WTC11 (cell line): ENCODE results near the gene ADAMTS15. TPM values are rescaled to one million over a fixed set of nuclear protein-coding genes. Genes with fewer than 3 reads are reported as not detected.

Source experiments
- ATAC-seq: fragments of 200-7000 bp; cut with Tn5 transposase; 2 replicates; pipeline ENCODE4 v1.10.0; 2021; ENCODE audit warnings: mild to moderate bottlenecking, moderate library complexity
- Bru-seq: library from RNA; stranded (reverse); fragments of 400-500 nt; gene quantifications from one replicate; lab custom pipeline; 2021; lab: Mats Ljungman, UMichigan
- CTCF ChIA-PET: fragments of 300-600 bp; sonication (Branson Sonifier 250); formaldehyde crosslinking; loops from one replicate; lab custom pipeline; 2021; ENCODE audit warnings: antibody characterized with exemption; lab: Charles Lee
- POLR2A ChIA-PET: fragments of 350-600 bp; sonication (Branson Sonifier 250); formaldehyde crosslinking; loops from one replicate; lab custom pipeline; 2021; ENCODE audit warnings: antibody characterized with exemption; lab: Charles Lee
- DNase-seq: peaks from one replicate; pipeline ENCODE4 v3.0.0; 2021; ENCODE audit warnings: low spot score
- H3K27ac Mint-ChIP-seq: 2 replicates; pipeline ENCODE4 v1.8.0; 2021; ENCODE audit warnings: mixed read lengths
- H3K27me3 Mint-ChIP-seq: 2 replicates; pipeline ENCODE4 v1.8.0; 2021; ENCODE audit warnings: low read depth, mild to moderate bottlenecking, moderate library complexity, mixed read lengths
- H3K36me3 Mint-ChIP-seq: 2 replicates; pipeline ENCODE4 v1.8.0; 2021; ENCODE audit warnings: mixed read lengths
- H3K4me1 Mint-ChIP-seq: 2 replicates; pipeline ENCODE4 v1.8.0; 2022; ENCODE audit warnings: mixed read lengths
- H3K4me3 Mint-ChIP-seq: 2 replicates; pipeline ENCODE4 v1.8.0; 2021; ENCODE audit warnings: mild to moderate bottlenecking, moderate library complexity, mixed read lengths
- H3K9me3 Mint-ChIP-seq: 2 replicates; pipeline ENCODE4 v1.8.0; 2021; ENCODE audit warnings: mixed read lengths
- ATF1 ChIP-seq: sonication (generic); formaldehyde crosslinking; IDR thresholded peaks from 2 replicates; pipeline ENCODE4 v1.8.1; 2023; ENCODE audit warnings: mild to moderate bottlenecking, moderate library complexity, missing genetic modification reagents
- ATF6 ChIP-seq: sonication (generic); formaldehyde crosslinking; IDR thresholded peaks from 2 replicates; pipeline ENCODE4 v1.8.1; 2023; ENCODE audit warnings: mild to moderate bottlenecking, missing genetic modification reagents
- ELF4 ChIP-seq: sonication (generic); formaldehyde crosslinking; IDR thresholded peaks from 2 replicates; pipeline ENCODE4 v1.8.1; 2022; ENCODE audit warnings: low read depth, mild to moderate bottlenecking, moderate library complexity, missing genetic modification reagents
- FOXP1 ChIP-seq: sonication (generic); formaldehyde crosslinking; IDR thresholded peaks from 2 replicates; pipeline ENCODE4 v1.8.0; 2022; ENCODE audit warnings: missing genetic modification reagents, mild to moderate bottlenecking, moderate library complexity, borderline replicate concordance
- GTF2I ChIP-seq: fragments of 250-450 bp; sonication (Bioruptor Pico); conservative IDR thresholded peaks from 2 replicates; pipeline ENCODE4 v1.4.0; 2021; ENCODE audit warnings: mild to moderate bottlenecking
- KAT7 ChIP-seq: sonication (generic); formaldehyde crosslinking; IDR thresholded peaks from 2 replicates; pipeline ENCODE4 v1.8.1; 2023; ENCODE audit warnings: missing genetic modification reagents, mild to moderate bottlenecking, borderline replicate concordance
- MXD4 ChIP-seq: fragments of 250-450 bp; sonication (Bioruptor Pico); IDR thresholded peaks from 2 replicates; pipeline ENCODE4 v1.8.0; 2021; ENCODE audit warnings: mild to moderate bottlenecking, moderate library complexity, borderline replicate concordance
- NFE2L1 ChIP-seq: sonication (generic); formaldehyde crosslinking; IDR thresholded peaks from 2 replicates; pipeline ENCODE4 v1.8.1; 2023; ENCODE audit warnings: missing genetic modification reagents
- NFYB ChIP-seq: sonication (generic); formaldehyde crosslinking; conservative IDR thresholded peaks from 2 replicates; pipeline ENCODE4 v1.8.0; 2022; ENCODE audit warnings: low read depth, missing genetic modification reagents
- PRDM15 ChIP-seq: sonication (generic); formaldehyde crosslinking; IDR thresholded peaks from 2 replicates; pipeline ENCODE4 v1.8.0; 2022; ENCODE audit warnings: missing genetic modification reagents
- SMAD3 ChIP-seq: sonication (generic); formaldehyde crosslinking; IDR thresholded peaks from 2 replicates; pipeline ENCODE4 v1.8.0; 2022; ENCODE audit warnings: missing genetic modification reagents, mild to moderate bottlenecking, borderline replicate concordance
- SMAD4 ChIP-seq: sonication (generic); formaldehyde crosslinking; IDR thresholded peaks from 2 replicates; pipeline ENCODE4 v1.8.0; 2022; ENCODE audit warnings: mild to moderate bottlenecking, missing genetic modification reagents
- SOX15 ChIP-seq: fragments of 250-450 bp; sonication (Bioruptor Pico); IDR thresholded peaks from 2 replicates; pipeline ENCODE4 v1.9.0; 2021; ENCODE audit warnings: mild to moderate bottlenecking
- STAT6 ChIP-seq: sonication (generic); formaldehyde crosslinking; conservative IDR thresholded peaks from 2 replicates; pipeline ENCODE4 v1.8.1; 2023; ENCODE audit warnings: mild to moderate bottlenecking, low read depth, missing genetic modification reagents, moderate library complexity
- TEAD1 ChIP-seq: sonication (generic); formaldehyde crosslinking; IDR thresholded peaks from 2 replicates; pipeline ENCODE4 v1.8.0; 2022; ENCODE audit warnings: mild to moderate bottlenecking, missing genetic modification reagents
- USF1 ChIP-seq: sonication (generic); formaldehyde crosslinking; IDR thresholded peaks from 2 replicates; pipeline ENCODE4 v1.8.0; 2022; ENCODE audit warnings: mild to moderate bottlenecking, missing genetic modification reagents
- ZMAT4 ChIP-seq: fragments of 250-450 bp; sonication (Bioruptor Pico); IDR thresholded peaks from 2 replicates; pipeline ENCODE4 v1.9.0; 2021; ENCODE audit warnings: mild to moderate bottlenecking
- ZNF263 ChIP-seq: sonication (generic); formaldehyde crosslinking; IDR thresholded peaks from 2 replicates; pipeline ENCODE4 v1.8.1; 2022; ENCODE audit warnings: low read depth, mild to moderate bottlenecking, moderate library complexity, missing genetic modification reagents
- ZNF396 ChIP-seq: fragments of 250-450 bp; sonication (Bioruptor Pico); IDR thresholded peaks from 2 replicates; pipeline ENCODE4 v1.8.0; 2021; ENCODE audit warnings: mild to moderate bottlenecking, moderate library complexity, borderline replicate concordance
- ZNF416 ChIP-seq: fragments of 250-450 bp; sonication (Bioruptor Pico); IDR thresholded peaks from 2 replicates; pipeline ENCODE4 v1.9.0; 2021; ENCODE audit warnings: mild to moderate bottlenecking, inconsistent platforms
- long read RNA-seq, 3 experiments: library from RNA in 1 of 3; library from capped mRNA in 1 of 3; library from polyadenylated mRNA in 1 of 3; unstranded in 2 of 3; stranded (forward) in 1 of 3; transcript quantifications; one replicate each; pipeline ENCODE4 v2.0.0, GENCODE V29; 2021
- total RNA-seq: library from RNA; stranded (reverse); gene quantifications from 3 replicates; pipeline ENCODE4 v1.2.3, GENCODE V29; 2021
- TF ChIP-seq, protein P1 (sequence below): sonication (generic); formaldehyde crosslinking; IDR thresholded peaks from 2 replicates; pipeline ENCODE4 v1.8.0; 2022; ENCODE audit warnings: mild to moderate bottlenecking, missing genetic modification reagents

ADAMTS15 gene
- total RNA-seq (3.1 to 3.7 TPM (median 3.2 TPM) in 3 replicates), Bru-seq, nascent RNA (percentile 41 among the genes with signal in this experiment)
- long read RNA-seq, experiment 1, full-length matches to known transcripts, result 3 of 5 reads
- long read RNA-seq, experiment 1, partial matches to known transcripts, result 1 of 5 reads
- long read RNA-seq, experiment 1, other reads (novel, unspliced or antisense), result 1 of 5 reads
- long read RNA-seq, experiment 2, full-length matches to known transcripts, result 1 of 3 reads
- long read RNA-seq, experiment 2, partial matches to known transcripts, result 0 of 3 reads
- long read RNA-seq, experiment 2, other reads (novel, unspliced or antisense), result 2 of 3 reads
- long read RNA-seq, experiment 3, result 0 reads

DNA sequence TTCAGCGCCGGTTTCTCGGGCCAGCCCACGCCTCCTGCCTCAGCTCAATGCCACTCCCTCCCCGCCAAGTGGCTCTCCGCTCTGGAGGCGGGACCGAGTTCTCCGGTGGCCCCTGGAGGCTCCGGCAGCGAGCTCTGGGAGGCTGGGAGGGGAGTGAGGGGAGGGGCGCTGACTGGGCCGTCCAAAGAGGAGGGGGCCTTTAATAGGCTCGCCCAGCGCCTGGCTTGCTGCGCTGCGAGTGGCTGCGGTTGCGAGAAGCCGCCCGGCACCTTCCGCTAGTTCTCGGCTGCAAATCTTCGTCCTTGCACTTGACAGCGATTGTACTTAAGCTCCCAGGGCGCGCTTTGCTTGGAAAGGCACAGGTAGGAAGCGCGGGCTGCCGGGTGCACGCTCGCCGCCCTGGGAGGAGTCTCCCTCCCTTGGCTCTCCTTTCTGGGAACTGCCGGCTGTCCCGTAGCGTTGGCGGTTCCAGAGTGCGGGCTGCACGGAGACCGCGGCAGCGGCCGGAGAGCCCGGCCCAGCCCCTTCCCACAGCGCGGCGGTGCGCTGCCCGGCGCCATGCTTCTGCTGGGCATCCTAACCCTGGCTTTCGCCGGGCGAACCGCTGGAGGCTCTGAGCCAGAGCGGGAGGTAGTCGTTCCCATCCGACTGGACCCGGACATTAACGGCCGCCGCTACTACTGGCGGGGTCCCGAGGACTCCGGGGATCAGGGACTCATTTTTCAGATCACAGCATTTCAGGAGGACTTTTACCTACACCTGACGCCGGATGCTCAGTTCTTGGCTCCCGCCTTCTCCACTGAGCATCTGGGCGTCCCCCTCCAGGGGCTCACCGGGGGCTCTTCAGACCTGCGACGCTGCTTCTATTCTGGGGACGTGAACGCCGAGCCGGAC is at the start of gene ADAMTS15:
TSS of gene ADAMTS15 (plus strand) at position 230 of the 894 bp plus-strand sequence. CDS start at position 559, 329 bp downstream.
- ChIA-PET CTCF (interaction anchor here (0.5 to 2.6 kb wide), 13 partner anchors 11 to 468 kb away, joined by 3 to 20 read pairs (median 5); partner anchors contain the start of gene SNX19), POLR2A (interaction anchor here (0.6 to 1.3 kb wide), 6 partner anchors 14 to 468 kb away, joined by 3 to 5 read pairs (median 4); partner anchors contain the start of gene SNX19)
- peak within 1 kb of the TSS; percentile 79 for H3K4me3 Mint-ChIP-seq
- peaks cover 85% of the 10 kb centered on the region for H3K27me3 Mint-ChIP-seq
- DNase-seq (peak; percentile 91), ATAC-seq (peak; percentile 84)
- H3K27ac Mint-ChIP-seq, result no peak within 1 kb of the TSS
- H3K4me1 Mint-ChIP-seq, result peaks cover 10% of the 10 kb centered on the region
- no peaks in the 10 kb centered on the region for H3K9me3 Mint-ChIP-seq
- H3K36me3 Mint-ChIP-seq, result no peaks in the 10 kb centered on the region
- TF ChIP-seq ZNF263 (CRISPR knock-in tag) (peak; percentile 47; the same call in 1 of the 2 replicates), SOX15 (CRISPR knock-in tag) (no peak), TEAD1 (CRISPR knock-in tag) (0 out of 2 replicates have a peak, but pooled peaks have one; percentile 42), FOXP1 (CRISPR knock-in tag) (peak; percentile 69; the same call in 1 of the 2 replicates), SMAD3 (no peak), GTF2I (no peak), NFYB (peak; percentile 23), ELF4 (0 out of 2 replicates have a peak, but pooled peaks have one; percentile 52), STAT6 (no peak), PRDM15 (CRISPR knock-in tag) (no peak), ATF6 (no peak), KAT7 (CRISPR knock-in tag) (no peak; the same call in 1 of the 2 replicates), ZNF396 (CRISPR knock-in tag) (no peak), ZNF416 (CRISPR knock-in tag) (no peak), ATF1 (CRISPR knock-in tag) (0 out of 2 replicates have a peak, but pooled peaks have one; percentile 60), ZMAT4 (CRISPR knock-in tag) (no peak), SMAD4 (CRISPR knock-in tag) (no peak), NFE2L1 (peak; percentile 72; the same call in 1 of the 2 replicates), MXD4 (CRISPR knock-in tag) (no peak), USF1 (no peak)
- TF ChIP-seq, protein P1, sequence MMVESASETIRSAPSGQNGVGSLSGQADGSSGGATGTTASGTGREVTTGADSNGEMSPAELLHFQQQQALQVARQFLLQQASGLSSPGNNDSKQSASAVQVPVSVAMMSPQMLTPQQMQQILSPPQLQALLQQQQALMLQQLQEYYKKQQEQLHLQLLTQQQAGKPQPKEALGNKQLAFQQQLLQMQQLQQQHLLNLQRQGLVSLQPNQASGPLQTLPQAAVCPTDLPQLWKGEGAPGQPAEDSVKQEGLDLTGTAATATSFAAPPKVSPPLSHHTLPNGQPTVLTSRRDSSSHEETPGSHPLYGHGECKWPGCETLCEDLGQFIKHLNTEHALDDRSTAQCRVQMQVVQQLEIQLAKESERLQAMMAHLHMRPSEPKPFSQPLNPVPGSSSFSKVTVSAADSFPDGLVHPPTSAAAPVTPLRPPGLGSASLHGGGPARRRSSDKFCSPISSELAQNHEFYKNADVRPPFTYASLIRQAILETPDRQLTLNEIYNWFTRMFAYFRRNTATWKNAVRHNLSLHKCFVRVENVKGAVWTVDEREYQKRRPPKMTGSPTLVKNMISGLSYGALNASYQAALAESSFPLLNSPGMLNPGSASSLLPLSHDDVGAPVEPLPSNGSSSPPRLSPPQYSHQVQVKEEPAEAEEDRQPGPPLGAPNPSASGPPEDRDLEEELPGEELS, result no peak
